HL-60 (cell line): ENCODE measurements around the gene ADARB1.

Experiments used
- DNase-seq, 2 experiments: peaks; one replicate each; pipeline ENCODE4 v3.0.0-alpha.2; 2010 to 2020; ENCODE audit warnings: low read depth in 1 of 2, low spot score in 1 of 2
- H3K27ac ChIP-seq: fragments of 250-450 bp; sonication (Bioruptor Pico); replicated peaks from 2 replicates; pipeline ENCODE4 v1.5.1; 2020; ENCODE audit warnings: mild to moderate bottlenecking, moderate library complexity
- H3K27me3 ChIP-seq: fragments of 250-450 bp; sonication (Bioruptor Pico); 2 replicates; pipeline ENCODE4 v1.5.1; 2021; ENCODE audit warnings: mild to moderate bottlenecking, moderate library complexity; ENCODE audit not compliant: insufficient read depth, poor library complexity, severe bottlenecking
- H3K4me3 ChIP-seq: replicated peaks from 2 replicates; pipeline ENCODE4 v1.5.1; 2011; ENCODE audit warnings: mild to moderate bottlenecking, control low read depth, low read length; ENCODE audit not compliant: insufficient read depth
- GABPA ChIP-seq: IDR thresholded peaks from 2 replicates; pipeline ENCODE4 v1.6.1; 2012; ENCODE audit warnings: low read depth
- POLR2AphosphoS5 ChIP-seq: IDR thresholded peaks from 2 replicates; pipeline ENCODE4 v1.6.1; 2012; ENCODE audit warnings: low read depth
- SPI1 ChIP-seq: IDR thresholded peaks from 2 replicates; pipeline ENCODE4 v1.6.1; 2012; ENCODE audit warnings: low read depth, mild to moderate bottlenecking, borderline replicate concordance
- TF ChIP-seq, protein P1 (sequence below): IDR thresholded peaks from one replicate; pipeline ENCODE4 v1.5.1; 2011; ENCODE audit warnings: low read length, control low read depth, inconsistent platforms; ENCODE audit not compliant: insufficient read depth
- TF ChIP-seq, protein P2 (sequence below): IDR thresholded peaks from 2 replicates; pipeline ENCODE4 v1.6.1; 2012; ENCODE audit warnings: low read depth; ENCODE audit not compliant: insufficient replicate concordance

Gene ADARB1

DNA sequence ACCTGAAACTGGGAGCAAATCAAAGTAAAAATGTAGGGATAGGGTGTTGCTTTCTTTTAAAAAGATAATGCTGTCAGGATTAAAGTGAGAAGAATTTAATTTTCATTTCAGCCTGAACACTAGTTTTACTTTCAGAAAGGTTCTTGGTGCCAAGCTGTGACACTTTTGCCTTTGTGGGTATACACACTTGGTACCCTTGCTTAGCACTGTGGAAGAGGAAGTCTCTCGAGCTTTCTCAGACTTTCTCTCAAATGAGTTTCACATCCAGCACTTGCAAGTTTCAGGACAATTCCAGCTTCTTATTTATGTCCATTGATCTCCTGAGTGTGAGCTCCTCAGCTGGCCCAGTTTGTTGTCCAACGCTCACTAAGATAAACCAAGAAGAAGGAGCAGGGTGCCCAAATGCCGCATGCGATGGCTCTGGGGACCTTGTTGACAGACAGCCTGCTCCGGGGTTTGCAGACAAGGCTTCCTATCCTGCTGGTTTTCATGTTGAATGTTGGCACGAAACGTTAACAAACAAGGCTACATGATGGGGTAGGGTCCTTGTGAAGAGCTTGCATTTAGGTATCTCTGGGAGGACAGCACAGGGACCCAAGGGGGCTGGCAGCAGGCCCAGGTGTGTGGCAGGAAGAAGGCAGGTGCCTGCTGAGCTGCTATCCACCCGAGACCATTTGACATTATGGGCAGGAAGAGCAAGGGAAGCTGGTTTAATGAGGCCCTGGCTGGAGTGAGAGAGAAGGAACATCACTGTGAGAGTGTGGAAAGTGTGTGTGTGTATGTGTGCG lies 133.7 kb downstream of the ADARB1 start:
- Histone ChIP-seq H3K4me3 (no peak overlapping the region), H3K27ac (no peak overlapping the region), H3K27me3 (no peaks in the 10 kb centered on the region)
- no peak for DNase-seq
- no peak for TF ChIP-seq GABPA
- TF ChIP-seq, protein P1, sequence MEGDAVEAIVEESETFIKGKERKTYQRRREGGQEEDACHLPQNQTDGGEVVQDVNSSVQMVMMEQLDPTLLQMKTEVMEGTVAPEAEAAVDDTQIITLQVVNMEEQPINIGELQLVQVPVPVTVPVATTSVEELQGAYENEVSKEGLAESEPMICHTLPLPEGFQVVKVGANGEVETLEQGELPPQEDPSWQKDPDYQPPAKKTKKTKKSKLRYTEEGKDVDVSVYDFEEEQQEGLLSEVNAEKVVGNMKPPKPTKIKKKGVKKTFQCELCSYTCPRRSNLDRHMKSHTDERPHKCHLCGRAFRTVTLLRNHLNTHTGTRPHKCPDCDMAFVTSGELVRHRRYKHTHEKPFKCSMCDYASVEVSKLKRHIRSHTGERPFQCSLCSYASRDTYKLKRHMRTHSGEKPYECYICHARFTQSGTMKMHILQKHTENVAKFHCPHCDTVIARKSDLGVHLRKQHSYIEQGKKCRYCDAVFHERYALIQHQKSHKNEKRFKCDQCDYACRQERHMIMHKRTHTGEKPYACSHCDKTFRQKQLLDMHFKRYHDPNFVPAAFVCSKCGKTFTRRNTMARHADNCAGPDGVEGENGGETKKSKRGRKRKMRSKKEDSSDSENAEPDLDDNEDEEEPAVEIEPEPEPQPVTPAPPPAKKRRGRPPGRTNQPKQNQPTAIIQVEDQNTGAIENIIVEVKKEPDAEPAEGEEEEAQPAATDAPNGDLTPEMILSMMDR, result no peak
- TF ChIP-seq SPI1, result no peak
- TF ChIP-seq, protein P2, sequence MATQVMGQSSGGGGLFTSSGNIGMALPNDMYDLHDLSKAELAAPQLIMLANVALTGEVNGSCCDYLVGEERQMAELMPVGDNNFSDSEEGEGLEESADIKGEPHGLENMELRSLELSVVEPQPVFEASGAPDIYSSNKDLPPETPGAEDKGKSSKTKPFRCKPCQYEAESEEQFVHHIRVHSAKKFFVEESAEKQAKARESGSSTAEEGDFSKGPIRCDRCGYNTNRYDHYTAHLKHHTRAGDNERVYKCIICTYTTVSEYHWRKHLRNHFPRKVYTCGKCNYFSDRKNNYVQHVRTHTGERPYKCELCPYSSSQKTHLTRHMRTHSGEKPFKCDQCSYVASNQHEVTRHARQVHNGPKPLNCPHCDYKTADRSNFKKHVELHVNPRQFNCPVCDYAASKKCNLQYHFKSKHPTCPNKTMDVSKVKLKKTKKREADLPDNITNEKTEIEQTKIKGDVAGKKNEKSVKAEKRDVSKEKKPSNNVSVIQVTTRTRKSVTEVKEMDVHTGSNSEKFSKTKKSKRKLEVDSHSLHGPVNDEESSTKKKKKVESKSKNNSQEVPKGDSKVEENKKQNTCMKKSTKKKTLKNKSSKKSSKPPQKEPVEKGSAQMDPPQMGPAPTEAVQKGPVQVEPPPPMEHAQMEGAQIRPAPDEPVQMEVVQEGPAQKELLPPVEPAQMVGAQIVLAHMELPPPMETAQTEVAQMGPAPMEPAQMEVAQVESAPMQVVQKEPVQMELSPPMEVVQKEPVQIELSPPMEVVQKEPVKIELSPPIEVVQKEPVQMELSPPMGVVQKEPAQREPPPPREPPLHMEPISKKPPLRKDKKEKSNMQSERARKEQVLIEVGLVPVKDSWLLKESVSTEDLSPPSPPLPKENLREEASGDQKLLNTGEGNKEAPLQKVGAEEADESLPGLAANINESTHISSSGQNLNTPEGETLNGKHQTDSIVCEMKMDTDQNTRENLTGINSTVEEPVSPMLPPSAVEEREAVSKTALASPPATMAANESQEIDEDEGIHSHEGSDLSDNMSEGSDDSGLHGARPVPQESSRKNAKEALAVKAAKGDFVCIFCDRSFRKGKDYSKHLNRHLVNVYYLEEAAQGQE, result no peak
- TF ChIP-seq POLR2AphosphoS5, result no peak

DNA sequence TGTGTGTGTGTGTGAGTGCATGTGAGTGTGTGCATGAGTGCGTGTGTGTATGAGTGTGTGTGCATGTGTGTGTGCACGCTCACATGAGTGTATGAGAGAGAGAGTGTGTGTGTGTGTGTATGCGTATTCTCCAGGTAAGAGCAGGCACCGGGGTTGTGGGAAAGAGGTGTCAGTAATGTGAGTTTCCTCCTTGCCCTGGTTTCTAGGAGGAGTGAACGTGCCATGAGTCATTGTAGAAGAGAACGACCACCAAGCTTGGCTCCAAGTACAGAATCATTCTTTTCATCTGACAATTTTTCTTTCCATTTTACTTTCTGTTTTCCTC lies 134.2 kb downstream of the ADARB1 start:
- no peak overlapping the region for H3K4me3 ChIP-seq
- TF ChIP-seq, protein P1, result no peak
- TF ChIP-seq SPI1 (no peak), POLR2AphosphoS5 (no peak), GABPA (no peak)
- H3K27ac ChIP-seq, result no peak overlapping the region
- DNase-seq, result no peak
- H3K27me3 ChIP-seq, result no peaks in the 10 kb centered on the region

DNA sequence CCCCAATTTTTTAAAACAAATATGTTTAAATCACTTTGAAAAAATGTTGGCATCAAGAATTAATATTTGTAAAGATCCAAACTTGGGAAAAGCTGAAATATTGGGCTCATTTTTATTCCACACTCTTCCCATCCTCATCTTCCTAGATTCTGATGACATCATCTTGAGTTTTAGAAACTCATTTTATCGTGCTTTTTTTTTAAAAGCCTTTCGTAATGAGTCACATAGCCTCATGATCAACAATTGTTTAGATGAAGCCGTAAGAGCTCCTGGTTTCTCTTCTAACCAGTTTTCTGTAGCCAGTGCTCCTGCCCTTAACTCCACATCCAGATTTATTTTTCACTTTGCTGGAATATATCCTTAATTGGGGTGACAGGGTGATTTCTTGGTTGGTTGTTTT lies 134.7 kb downstream of the ADARB1 start:
- no peak overlapping the region for H3K27ac ChIP-seq
- H3K4me3 ChIP-seq, result no peak overlapping the region
- TF ChIP-seq POLR2AphosphoS5, result no peak
- TF ChIP-seq, protein P2, result no peak
- TF ChIP-seq, protein P1, result no peak
- TF ChIP-seq SPI1, result no peak
- no peak for DNase-seq
- H3K27me3 ChIP-seq, result no peaks in the 10 kb centered on the region
